GM13976 (cell line): ENCODE data around the gene CRB2.

Experiments used
- DNase-seq: peaks from one replicate; pipeline ENCODE4 v3.0.0; 2012; ENCODE audit warnings: low spot score
- CTCF ChIP-seq: IDR thresholded peaks from 2 replicates; pipeline ENCODE4 v1.5.1; 2012; ENCODE audit warnings: borderline replicate concordance, mild to moderate bottlenecking; ENCODE audit not compliant: insufficient read depth; ENCODE audit errors: extremely low read depth, missing control alignments, control extremely low read depth
- in situ Hi-C: fragments of 300-500 bp; cut with MboI; formaldehyde crosslinking; loops from one replicate; pipeline ENCODE4 v1.12.0; 2022; ENCODE audit warnings: low sequenced_read_pairs, mixed read lengths, inconsistent platforms; ENCODE audit not compliant: unreplicated experiment

CRB2 gene

GRCh38 chr9:123335986-123336329 lies 20.0 kb upstream of the CRB2 start:
- no peak for TF ChIP-seq CTCF
- DNase-seq: no peak
- in situ Hi-C loops: no loop called here

- in situ Hi-C loops: no loop called here
- TF ChIP-seq CTCF: no peak
Measured at GRCh38 chr9:123336449-123336848, 19.5 kb upstream of the CRB2 start.

GRCh38 chr9:123336959-123337358 lies 19.0 kb upstream of the CRB2 start:
- no peak for TF ChIP-seq CTCF
- in situ Hi-C loops: no loop called here
- DNase-seq: no peak

More at GRCh38 chr9:123336449-123336848, 19.5 kb upstream of the CRB2 start:
- no peak for DNase-seq

GRCh38 chr9:123337971-123338370 lies 18.0 kb upstream of the CRB2 start:
- TF ChIP-seq CTCF: no peak
- no peak for DNase-seq
- in situ Hi-C loops: no loop called here

GRCh38 chr9:123338710-123339665 lies 17.0 kb upstream of the CRB2 start:
- peak; percentile 76 for DNase-seq
- TF ChIP-seq CTCF: no peak
- in situ Hi-C loops: no loop called here

GRCh38 chr9:123339666-123340510 lies 16.1 kb upstream of the CRB2 start:
- no peak for DNase-seq
- TF ChIP-seq CTCF: no peak
- in situ Hi-C loops: loop anchor here (5.0 kb wide), 1 partner anchor 108 kb away; no protein-coding TSS in a partner anchor
